SU-DHL-6 (cell line): ENCODE data around the gene PDZD4.

Experiments
- H2AFZ ChIP-seq: fragments of 200-600 bp; sonication (generic); 2 replicates; pipeline ENCODE4 v1.6.1; 2014; ENCODE audit warnings: low read depth, mild to moderate bottlenecking, moderate library complexity, mixed read lengths, antibody characterized with exemption, low read length; ENCODE audit not compliant: severe bottlenecking
- H3F3A ChIP-seq: fragments of 200-600 bp; shearing (Covaris generic); 2 replicates; pipeline ENCODE4 v1.6.0; 2016; ENCODE audit warnings: antibody characterized with exemption, mild to moderate bottlenecking; ENCODE audit not compliant: insufficient read depth
- H3K27ac ChIP-seq: fragments of 200-600 bp; sonication (generic); 2 replicates; pipeline ENCODE4 v1.5.1; 2016; ENCODE audit warnings: low read depth, mild to moderate bottlenecking, low read length, moderate library complexity, mixed read lengths
- H3K27me3 ChIP-seq: fragments of 200-600 bp; sonication (generic), shearing (Covaris generic); 2 replicates; pipeline ENCODE4 v1.6.0; 2014; ENCODE audit warnings: mild to moderate bottlenecking, low read length
- H3K36me3 ChIP-seq: fragments of 200-600 bp; sonication (generic); 2 replicates; pipeline ENCODE4 v1.6.1; 2014; ENCODE audit warnings: mild to moderate bottlenecking, low read length, mixed read lengths
- H3K4me2 ChIP-seq: fragments of 300-600, 200-600 bp; shearing (Covaris generic), sonication (generic); 2 replicates; pipeline ENCODE4 v1.6.0; 2014; ENCODE audit warnings: low read length, low read depth, mild to moderate bottlenecking; ENCODE audit not compliant: poor library complexity, severe bottlenecking
- H3K4me3 ChIP-seq: fragments of 200-600 bp; sonication (generic); 2 replicates; pipeline ENCODE4 v1.5.1; 2014; ENCODE audit warnings: antibody characterized with exemption, low read length, mild to moderate bottlenecking, mixed read lengths; ENCODE audit not compliant: insufficient read depth, poor library complexity, severe bottlenecking
- H3K79me2 ChIP-seq: fragments of 200-600 bp; sonication (generic); 2 replicates; pipeline ENCODE4 v1.6.1; 2014; ENCODE audit warnings: mild to moderate bottlenecking, low read length, moderate library complexity; ENCODE audit not compliant: insufficient read depth
- H3K9ac ChIP-seq: fragments of 200-600 bp; sonication (generic); 2 replicates; pipeline ENCODE4 v1.7.0; 2014; ENCODE audit warnings: mild to moderate bottlenecking, low read length
- H3K9me2 ChIP-seq: fragments of 200-600 bp; sonication (generic); replicated peaks from 2 replicates; pipeline ENCODE4 v1.6.1; 2014; ENCODE audit warnings: low read length; ENCODE audit not compliant: insufficient read depth
- H3K9me3 ChIP-seq: fragments of 200-600 bp; sonication (generic); 2 replicates; pipeline ENCODE4 v1.6.1; 2014; ENCODE audit warnings: low read length, mixed read lengths; ENCODE audit not compliant: insufficient read depth
- H4K20me1 ChIP-seq: fragments of 200-600 bp; sonication (generic); 2 replicates; pipeline ENCODE4 v1.6.1; 2014; ENCODE audit warnings: low read depth, mild to moderate bottlenecking, antibody characterized with exemption, low read length, moderate library complexity, mixed read lengths
- CTCF ChIP-seq: fragments of 200-600 bp; sonication (generic); IDR thresholded peaks from one replicate; pipeline ENCODE4 v1.5.1; 2017; ENCODE audit warnings: antibody characterized with exemption, mild to moderate bottlenecking, low read length, moderate library complexity; ENCODE audit not compliant: insufficient read depth, poor library complexity, severe bottlenecking
- EZH2phosphoT487 ChIP-seq: fragments of 200-600 bp; sonication (generic), shearing (Covaris generic); conservative IDR thresholded peaks from 2 replicates; pipeline ENCODE4 v1.6.1; 2018; ENCODE audit warnings: mild to moderate bottlenecking, antibody characterized with exemption, low read length, moderate library complexity, mixed read lengths

Gene PDZD4

GRCh38 chrX:153771415-153772315, 58.7 kb downstream of the PDZD4 start:
- Histone ChIP-seq H3K79me2 (no peaks in the 10 kb centered on the region), H3K9me2 (no peaks in the 10 kb centered on the region), H2AFZ (no peak overlapping the region), H3K4me2 (no peak overlapping the region), H3F3A (no peaks in the 10 kb centered on the region), H3K4me3 (no peak overlapping the region), H3K27ac (no peak overlapping the region), H3K27me3 (no peaks in the 10 kb centered on the region), H4K20me1 (no peaks in the 10 kb centered on the region), H3K9me3 (no peaks in the 10 kb centered on the region), H3K36me3 (no peaks in the 10 kb centered on the region), H3K9ac (no peak overlapping the region)
- TF ChIP-seq CTCF (no peak), EZH2phosphoT487 (no peak)

GRCh38 chrX:153770601-153771414, 59.5 kb downstream of the PDZD4 start:
- TF ChIP-seq CTCF (no peak), EZH2phosphoT487 (no peak)
- H3K79me2 ChIP-seq: no peaks in the 10 kb centered on the region
- H3K4me2 ChIP-seq: no peak overlapping the region
- H2AFZ ChIP-seq: no peak overlapping the region
- H3K9me3 ChIP-seq: no peaks in the 10 kb centered on the region
- no peaks in the 10 kb centered on the region for H4K20me1 ChIP-seq
- no peaks in the 10 kb centered on the region for H3K36me3 ChIP-seq
- H3F3A ChIP-seq: no peaks in the 10 kb centered on the region
- H3K9me2 ChIP-seq: no peaks in the 10 kb centered on the region
- no peak overlapping the region for H3K27ac ChIP-seq
- H3K4me3 ChIP-seq: no peak overlapping the region
- H3K27me3 ChIP-seq: no peaks in the 10 kb centered on the region
- H3K9ac ChIP-seq: no peak overlapping the region

GRCh38 chrX:153769865-153770600, 60.3 kb downstream of the PDZD4 start:
- Histone ChIP-seq H3K79me2 (no peaks in the 10 kb centered on the region), H3K36me3 (no peaks in the 10 kb centered on the region), H3K9me3 (no peaks in the 10 kb centered on the region), H3K4me2 (no peak overlapping the region), H3K9me2 (no peaks in the 10 kb centered on the region), H4K20me1 (no peaks in the 10 kb centered on the region), H3K4me3 (no peak overlapping the region), H3F3A (no peaks in the 10 kb centered on the region), H3K27ac (no peak overlapping the region), H3K27me3 (no peaks in the 10 kb centered on the region), H2AFZ (no peak overlapping the region), H3K9ac (no peak overlapping the region)
- TF ChIP-seq CTCF (no peak), EZH2phosphoT487 (no peak)
